Sigmoid colon (tissue), 4 donors: Measurements from ENCODE around the gene TBCA.

Experiments
- CTCF ChIP-seq, 4 experiments: fragments of 450-650 bp in 3 of 4; fragments of 200-600 bp in 1 of 4; IDR thresholded peaks; one replicate each; pipeline ENCODE4 v1.5.1; 2016 to 2019; ENCODE audit warnings: antibody characterized with exemption in 4 of 4, mild to moderate bottlenecking in 3 of 4, moderate library complexity in 2 of 4
- EP300 ChIP-seq, 4 donors: sonication (generic); formaldehyde crosslinking; IDR thresholded peaks; one replicate each; pipeline ENCODE4 v1.6.1; 2017; ENCODE audit warnings: antibody characterized with exemption in 4 of 4

- TF ChIP-seq CTCF (IDR thresholded peaks at IDR 0.05) (no peak), EP300 (IDR thresholded peaks at IDR 0.05) (no peak)
These were observed 125.5 kb downstream of the TBCA start for GRCh38 chr5:77650686-77651085.
